Pancreas (tissue), 10 donors: ENCODE results near the gene GPX2. TPM values are rescaled to one million over a fixed set of nuclear protein-coding genes. Genes with fewer than 3 reads are reported as not detected.
"Not testable (repeated sequence)": the region's sequence is repeated elsewhere in the genome, so short reads cannot be mapped to it uniquely, and the experiment has no call there.

ENCODE experiments used
- ATAC-seq, 4 donors: fragments of 200-7000 bp; cut with Tn5 transposase; one replicate each; pipeline versions ENCODE4 v1.8.0 to v1.9.1; 2020; ENCODE audit warnings: mild to moderate bottlenecking in 4 of 4, moderate library complexity in 4 of 4
- DNase-seq, 6 donors: peaks; one replicate each; pipeline ENCODE4 v3.0.0-alpha.2; 2020
- FAIRE-seq: peaks from 2 replicates; lab custom pipeline; 2012; peaks lifted over from hg19 to GRCh38; lab: Jason Lieb, UNC
- H3K27ac ChIP-seq, 4 donors: fragments of 200-600 bp; sonication (generic); 1 replicate in 3 of 4; 2 replicates in 1 of 4; pipeline versions ENCODE4 v1.5.0 to v1.8.0; 2020
- H3K27me3 ChIP-seq, 4 donors: fragments of 200-600 bp; one replicate each; pipeline ENCODE4 v1.8.0; 2021
- H3K36me3 ChIP-seq, 3 donors: fragments of 200-600 bp; sonication (generic) in 1 of 3; one replicate each; pipeline versions ENCODE4 v1.5.0 to v1.8.0; 2020 to 2021
- H3K4me1 ChIP-seq, 3 donors: fragments of 200-600 bp; one replicate each; pipeline ENCODE4 v1.8.0; 2021
- H3K4me3 ChIP-seq, 4 donors: fragments of 200-600 bp; sonication (generic) in 2 of 4; one replicate each; pipeline versions ENCODE4 v1.5.0 to v1.8.0; 2020 to 2021
- H3K9me3 ChIP-seq, 4 donors: fragments of 200-600 bp; one replicate each; pipeline ENCODE4 v1.8.0; 2021
- CTCF ChIP-seq, 4 donors: fragments of 200-600 bp; sonication (generic) in 3 of 4; IDR thresholded peaks; one replicate each; pipeline versions ENCODE4 v1.5.0 to v1.8.0; 2021; ENCODE audit warnings: antibody characterized with exemption in 4 of 4
- WGBS, 2 donors: extraction: QIAGEN DNeasy Blood & Tissue Kit; methylation state at CpG; one replicate each; pipeline ENCODE4 v1.1.7; 2013; 5-methylcytosine and 5-hydroxymethylcytosine counted together
- intact Hi-C, 3 donors: fragments of 100-400 bp; cut with DNase I; formaldehyde crosslinking; loops; one replicate each; pipeline versions ENCODE4 v1.11.1 to v1.14.2; 2022
- polyA plus RNA-seq, 2 donors: library from polyadenylated mRNA; stranded (reverse); fragments of 200-250 nt; gene quantifications; one replicate each; pipeline ENCODE4 v1.2.3, GENCODE V29; 2013
- total RNA-seq, 6 donors: library from RNA; stranded (reverse); fragmentation: NEBNext Ultra II Directional in 4 of 6; extraction: Animal tissue kit (Norgen Biotek cat#: 25700) in 4 of 6; gene quantifications; one replicate each; pipeline versions ENCODE4 v1.2.1 to v1.2.4, GENCODE V29; 2021 to 2023
- donor health status: healthy with polysubstance abuse.
- donor health status: DM: no; HTN: no; CAD: no; lungs with moderate emphysema.
- donor health status: DM: no; HTN: no; CAD: no.
- donor health status: control.
- donor health status: control.
- donor health status: Bipolar disorder and iron deficiency.
- donor health status: DM: yes; HTN: yes; CAD: no.
- donor health status: DM: no; HTN: no; CAD: no.
- donor health status: DM: no; HTN: no; CAD: no.
- donor health status: DM: yes; HTN: yes; CAD: no.

The GPX2 gene
- total and polyA plus RNA-seq, 8 donors, result 2.6 to 41.9 (median 11.1) TPM

- no peak overlapping the region for H3K27ac ChIP-seq
- DNase-seq (no peak), FAIRE-seq (no peak), ATAC-seq (no peak)
- 88 to 89% methylated on average over 4 of the region's 4 CpGs for WGBS, 2 donors
- no peak for TF ChIP-seq CTCF (IDR thresholded peaks at IDR 0.05)
- H3K27me3 ChIP-seq, result no peaks in the 10 kb centered on the region
- H3K9me3 ChIP-seq, result no peaks in the 10 kb centered on the region
- no peak overlapping the region for H3K4me3 ChIP-seq
- no peaks in the 10 kb centered on the region for H3K36me3 ChIP-seq
- H3K4me1 ChIP-seq, result peaks cover 4 to 21% (median 14%) of the 10 kb centered on the region in 3 donors
- intact Hi-C loops, result no loop called here
Observed at GRCh38 chr14:64918216-64918615, 24.3 kb downstream of the GPX2 start.

- FAIRE-seq, result no peak
- Histone ChIP-seq H3K36me3 (no peaks in the 10 kb centered on the region), H3K4me3 (peak overlapping the region in 1 of 4 donors; percentile 96), H3K27me3 (no peaks in the 10 kb centered on the region), H3K27ac (no peak overlapping the region), H3K9me3 (no peaks in the 10 kb centered on the region), H3K4me1 (peaks cover 4 to 21% (median 14%) of the 10 kb centered on the region in 3 donors)
- no peak for ATAC-seq
- TF ChIP-seq CTCF (IDR thresholded peaks at IDR 0.05), result no peak
- intact Hi-C loops, result no loop called here
- 93 to 94% methylated on average over 2 of the region's 2 CpGs for WGBS, 2 donors
- DNase-seq, result no peak
Observed at GRCh38 chr14:64915797-64916196, 26.7 kb downstream of the GPX2 start.

- H3K4me3 ChIP-seq, result peak overlapping the region; percentile 51 to 99 (median 92)
Observed at GRCh38 chr14:64915029-64915424, 27.5 kb downstream of the GPX2 start.

GRCh38 chr14:64914237-64915028 is 28.1 kb downstream of the GPX2 start, which contains the start of gene CHURC1:
Gene CHURC1 (plus strand): TSS chr14:64914455. CDS start chr14:64914496, 41 bp downstream.
- intact Hi-C loops, result no loop called here
- no peak for TF ChIP-seq CTCF (IDR thresholded peaks at IDR 0.05)
- peaks cover 4 to 21% (median 14%) of the 10 kb centered on the region in 3 donors for H3K4me1 ChIP-seq
- no peaks in the 10 kb centered on the region for H3K27me3 ChIP-seq
- FAIRE-seq (peak; percentile 86), DNase-seq (peak; percentile 93 to 100 (median 100)), ATAC-seq (peak; percentile 99 to 100 (median 100))
- H3K9me3 ChIP-seq, result no peaks in the 10 kb centered on the region
- no peaks in the 10 kb centered on the region for H3K36me3 ChIP-seq
- WGBS, 2 donors, result 0 to 1% methylated on average over 49 of the region's 49 CpGs
- peak within 1 kb of the TSS; percentile 51 to 99 (median 92) for H3K4me3 ChIP-seq
- H3K27ac ChIP-seq, result peak within 1 kb of the TSS; percentile 82 to 94 (median 86)

More at GRCh38 chr14:64915029-64915424, 27.5 kb downstream of the GPX2 start:
- H3K36me3 ChIP-seq, result no peaks in the 10 kb centered on the region
- intact Hi-C loops, result no loop called here
- WGBS, 2 donors, result 14 to 18% methylated on average over 4 of the region's 4 CpGs
- H3K9me3 ChIP-seq, result no peaks in the 10 kb centered on the region
- ATAC-seq (no peak), DNase-seq (no peak), FAIRE-seq (no peak)
- H3K27me3 ChIP-seq, result no peaks in the 10 kb centered on the region
- no peak for TF ChIP-seq CTCF (IDR thresholded peaks at IDR 0.05)
- H3K4me1 ChIP-seq, result peaks cover 4 to 21% (median 14%) of the 10 kb centered on the region in 3 donors
- peak overlapping the region in 2 of 4 donors; percentile 82 to 94 for H3K27ac ChIP-seq

GRCh38 chr14:64913477-64913876 is 29.1 kb downstream of the GPX2 start:
- H3K9me3 ChIP-seq, H3K36me3 ChIP-seq, DNase-seq, H3K27me3 ChIP-seq, intact Hi-C loops, FAIRE-seq: not testable (repeated sequence)
- Histone ChIP-seq H3K4me1 (peaks cover 4 to 18% (median 14%) of the 10 kb centered on the region in 3 donors), H3K4me3 (peak overlapping the region in 2 of 4 donors; percentile 96 to 99), H3K27ac (peak overlapping the region in 3 of 4 donors; percentile 82 to 94 (median 88))
- 7 to 57% methylated on average over 1 to 5 of the region's 5 CpGs for WGBS, 2 donors
- ATAC-seq, result peak in 2 of 4 donors; percentile 4 to 5
